ENCODE data around the gene MDP1. TPM values are rescaled to one million over a fixed set of nuclear protein-coding genes. Genes with fewer than 3 reads are reported as not detected.

Gene MDP1
- polyA plus RNA-seq, 1 of the 3 experiments (the other 2 are of a cell fraction): 36.7 TPM

DNA sequence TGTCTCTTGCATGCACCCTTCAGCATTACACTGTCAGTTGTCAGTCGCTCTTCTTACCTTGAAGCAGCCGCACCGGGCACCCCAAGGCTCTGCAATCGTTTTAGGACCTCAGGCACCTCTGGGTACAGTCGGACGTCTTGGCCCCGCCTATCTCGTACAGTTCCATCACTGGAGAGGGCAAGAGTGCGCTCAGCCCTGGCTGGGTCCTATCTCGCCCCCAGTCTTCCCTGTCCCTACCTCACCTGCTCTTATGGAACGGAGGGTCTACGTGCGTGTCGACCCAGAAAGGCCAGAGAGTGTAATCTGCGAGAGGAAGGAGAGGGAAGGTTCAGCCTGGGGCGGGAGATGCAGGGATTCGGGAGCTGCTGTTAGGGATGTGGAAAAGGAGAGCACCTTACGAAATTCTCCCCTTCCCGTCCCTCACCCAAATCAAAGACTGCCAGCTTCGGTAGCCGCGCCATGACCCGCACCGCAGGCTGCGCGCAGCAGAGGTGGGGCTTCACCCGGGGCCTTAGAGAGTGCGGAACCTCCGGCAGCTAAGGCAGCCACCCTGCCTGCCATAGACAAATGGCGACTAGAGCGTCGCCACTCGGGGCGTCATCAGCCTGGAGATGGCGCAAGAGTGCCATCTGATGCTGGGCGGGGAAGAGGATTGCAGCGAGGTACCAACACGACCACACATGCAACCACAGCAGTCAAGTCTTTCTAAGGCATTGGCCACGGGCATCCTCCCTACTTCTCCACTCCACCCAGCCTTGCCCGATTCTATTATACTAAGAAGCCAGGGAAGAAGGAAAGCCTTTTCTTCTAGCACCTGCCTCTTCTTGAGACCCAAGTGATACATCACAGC, at the start of gene MDP1 (continued):
- TF ChIP-seq, protein P1, sequence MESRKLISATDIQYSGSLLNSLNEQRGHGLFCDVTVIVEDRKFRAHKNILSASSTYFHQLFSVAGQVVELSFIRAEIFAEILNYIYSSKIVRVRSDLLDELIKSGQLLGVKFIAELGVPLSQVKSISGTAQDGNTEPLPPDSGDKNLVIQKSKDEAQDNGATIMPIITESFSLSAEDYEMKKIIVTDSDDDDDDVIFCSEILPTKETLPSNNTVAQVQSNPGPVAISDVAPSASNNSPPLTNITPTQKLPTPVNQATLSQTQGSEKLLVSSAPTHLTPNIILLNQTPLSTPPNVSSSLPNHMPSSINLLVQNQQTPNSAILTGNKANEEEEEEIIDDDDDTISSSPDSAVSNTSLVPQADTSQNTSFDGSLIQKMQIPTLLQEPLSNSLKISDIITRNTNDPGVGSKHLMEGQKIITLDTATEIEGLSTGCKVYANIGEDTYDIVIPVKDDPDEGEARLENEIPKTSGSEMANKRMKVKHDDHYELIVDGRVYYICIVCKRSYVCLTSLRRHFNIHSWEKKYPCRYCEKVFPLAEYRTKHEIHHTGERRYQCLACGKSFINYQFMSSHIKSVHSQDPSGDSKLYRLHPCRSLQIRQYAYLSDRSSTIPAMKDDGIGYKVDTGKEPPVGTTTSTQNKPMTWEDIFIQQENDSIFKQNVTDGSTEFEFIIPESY (IDR thresholded peaks at IDR 0.05; ENCODE audit: borderline replicate concordance, low read depth): no peak
- TF ChIP-seq TCF12 (IDR thresholded peaks at IDR 0.05) (0 out of 2 replicates have a peak, but pooled peaks have one; percentile 5), RFX5 (IDR thresholded peaks at IDR 0.05; ENCODE audit: low read length) (no peak), POLR2AphosphoS5 (IDR thresholded peaks at IDR 0.05; ENCODE audit: low read depth, low read length) (peak; percentile 89), RCOR1 (IDR thresholded peaks at IDR 0.05; ENCODE audit: low read length) (peak; percentile 36; the same call in 1 of the 2 replicates), SIN3A (IDR thresholded peaks at IDR 0.05; ENCODE audit: borderline replicate concordance, low read depth, low read length) (peak; percentile 96), GABPA (IDR thresholded peaks at IDR 0.05; ENCODE audit: low read depth) (no peak), JUND (IDR thresholded peaks at IDR 0.05) (peak; percentile 35; the same call in 1 of the 2 replicates)
- TF ChIP-seq, protein P2, sequence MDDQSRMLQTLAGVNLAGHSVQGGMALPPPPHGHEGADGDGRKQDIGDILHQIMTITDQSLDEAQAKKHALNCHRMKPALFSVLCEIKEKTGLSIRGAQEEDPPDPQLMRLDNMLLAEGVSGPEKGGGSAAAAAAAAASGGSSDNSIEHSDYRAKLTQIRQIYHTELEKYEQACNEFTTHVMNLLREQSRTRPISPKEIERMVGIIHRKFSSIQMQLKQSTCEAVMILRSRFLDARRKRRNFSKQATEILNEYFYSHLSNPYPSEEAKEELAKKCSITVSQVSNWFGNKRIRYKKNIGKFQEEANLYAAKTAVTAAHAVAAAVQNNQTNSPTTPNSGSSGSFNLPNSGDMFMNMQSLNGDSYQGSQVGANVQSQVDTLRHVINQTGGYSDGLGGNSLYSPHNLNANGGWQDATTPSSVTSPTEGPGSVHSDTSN (IDR thresholded peaks at IDR 0.05): 0 out of 2 replicates have a peak, but pooled peaks have one; percentile 33
- TF ChIP-seq, protein P3, sequence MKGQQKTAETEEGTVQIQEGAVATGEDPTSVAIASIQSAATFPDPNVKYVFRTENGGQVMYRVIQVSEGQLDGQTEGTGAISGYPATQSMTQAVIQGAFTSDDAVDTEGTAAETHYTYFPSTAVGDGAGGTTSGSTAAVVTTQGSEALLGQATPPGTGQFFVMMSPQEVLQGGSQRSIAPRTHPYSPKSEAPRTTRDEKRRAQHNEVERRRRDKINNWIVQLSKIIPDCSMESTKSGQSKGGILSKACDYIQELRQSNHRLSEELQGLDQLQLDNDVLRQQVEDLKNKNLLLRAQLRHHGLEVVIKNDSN (IDR thresholded peaks at IDR 0.05; ENCODE audit: borderline replicate concordance, low read depth): no peak; the same call in 1 of the 2 replicates

DNA sequence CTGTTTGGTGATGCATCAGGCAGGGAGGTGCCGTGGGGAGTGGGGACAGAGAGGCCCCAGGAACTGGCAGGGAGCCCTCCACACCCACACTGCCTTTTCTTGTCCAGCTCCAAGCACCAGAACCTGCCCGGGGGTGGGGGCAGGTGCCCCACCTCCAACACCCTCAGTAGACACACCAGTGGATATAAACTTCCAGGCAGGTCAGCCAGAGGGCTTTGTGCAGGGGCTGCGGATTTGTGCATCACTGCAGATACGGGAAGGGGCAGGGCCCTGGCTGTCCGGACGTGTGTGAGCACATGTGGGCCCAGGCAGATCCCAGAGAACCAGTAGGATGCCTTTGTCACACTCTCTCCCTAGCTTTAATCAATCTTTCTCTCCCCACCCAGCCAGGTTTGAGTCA, 48.4 kb upstream of the MDP1 start:
- Histone ChIP-seq H3K79me2 (ENCODE audit: insufficient read depth) (no peaks in the 10 kb centered on the region), H3K9me2 (no peaks in the 10 kb centered on the region), H3K4me1 (ENCODE audit: control insufficient read depth in 1 of 2, insufficient read depth in 2 of 2, low read depth in 1 of 2, low read length in 1 of 2) (no peaks in the 10 kb centered on the region), H3K36me3 (replicated peaks in 1 of 2; ENCODE audit: control insufficient read depth in 1 of 2, insufficient read depth in 2 of 2, low read length in 1 of 2) (peaks cover 0 to 29% of the 10 kb centered on the region in 2 experiments), H3K4me2 (no peak overlapping the region), H3K27ac (ENCODE audit: low read depth in 2 of 2, low read length in 1 of 2) (no peak overlapping the region), H3K4me3 (ENCODE audit: low read depth in 2 of 2, low read length in 1 of 2) (no peak overlapping the region), H3K27me3 (ENCODE audit: insufficient read depth) (no peaks in the 10 kb centered on the region), H3K9me3 (no peaks in the 10 kb centered on the region), H4K20me1 (ENCODE audit: insufficient read depth) (no peaks in the 10 kb centered on the region), H3K9ac (no peak overlapping the region), H2AFZ (ENCODE audit: low read depth) (no peak overlapping the region), H3F3A (replicated peaks; ENCODE audit: insufficient read depth) (no peaks in the 10 kb centered on the region)
- POLR2A ChIA-PET: no interaction called here
- DNase-seq: no peak
- WGBS (ENCODE audit: low lambda C conversion rate): 83% methylated on average over 2 of the region's 6 CpGs
- TF ChIP-seq RFX5 (IDR thresholded peaks at IDR 0.05; ENCODE audit: low read length) (no peak), FOXM1 (IDR thresholded peaks at IDR 0.05; ENCODE audit: low read depth) (no peak), JUND (IDR thresholded peaks at IDR 0.05) (no peak), RXRA (IDR thresholded peaks at IDR 0.05; ENCODE audit: borderline replicate concordance, low read depth) (no peak), MEF2A (IDR thresholded peaks at IDR 0.05; ENCODE audit: borderline replicate concordance, low read depth) (no peak), GATA2 (CRISPR knock-in tag; IDR thresholded peaks at IDR 0.05) (no peak), RCOR1 (IDR thresholded peaks at IDR 0.05; ENCODE audit: low read length) (no peak), GABPA (IDR thresholded peaks at IDR 0.05; ENCODE audit: low read depth) (no peak), ELF1 (IDR thresholded peaks at IDR 0.05) (no peak), POLR2AphosphoS5 (IDR thresholded peaks at IDR 0.05; ENCODE audit: low read depth, low read length) (no peak), TCF12 (IDR thresholded peaks at IDR 0.05) (no peak)
- TF ChIP-seq, protein P2 (IDR thresholded peaks at IDR 0.05): no peak
- TF ChIP-seq, protein P3 (IDR thresholded peaks at IDR 0.05; ENCODE audit: borderline replicate concordance, low read depth): no peak
- CTCF ChIA-PET: interaction anchor here (2.7 to 3.7 kb wide), 2 partner anchors 22 to 33 kb away, joined by 9 to 20 read pairs; partner anchors contain the start of gene TINF2

Data from SK-N-SH (cell line).